Cardiac fibroblast (primary cell): ENCODE results near the gene CHRDL1.
A peak's percentile ranks its signal among the peaks of the same experiment; 100 is the strongest.

Experiments used
- DNase-seq, 2 donors: peaks; one replicate each; pipeline versions ENCODE4 v3.0.0 to v3.0.0-alpha.2; 2010; ENCODE audit warnings: low read depth in 2 of 2
- H3K4me3 ChIP-seq, 2 donors: replicated peaks in 1 of 2; 1 replicate in 1 of 2; 2 replicates in 1 of 2; pipeline ENCODE4 v1.5.1; 2011; ENCODE audit warnings: low read depth in 2 of 2, low read length in 2 of 2, mild to moderate bottlenecking in 2 of 2, moderate library complexity in 1 of 2
- TF ChIP-seq, protein P1 (sequence below): IDR thresholded peaks from one replicate; pipeline ENCODE4 v1.5.1; 2011; ENCODE audit warnings: low read depth, mild to moderate bottlenecking, low read length, inconsistent platforms

The CHRDL1 gene

DNA sequence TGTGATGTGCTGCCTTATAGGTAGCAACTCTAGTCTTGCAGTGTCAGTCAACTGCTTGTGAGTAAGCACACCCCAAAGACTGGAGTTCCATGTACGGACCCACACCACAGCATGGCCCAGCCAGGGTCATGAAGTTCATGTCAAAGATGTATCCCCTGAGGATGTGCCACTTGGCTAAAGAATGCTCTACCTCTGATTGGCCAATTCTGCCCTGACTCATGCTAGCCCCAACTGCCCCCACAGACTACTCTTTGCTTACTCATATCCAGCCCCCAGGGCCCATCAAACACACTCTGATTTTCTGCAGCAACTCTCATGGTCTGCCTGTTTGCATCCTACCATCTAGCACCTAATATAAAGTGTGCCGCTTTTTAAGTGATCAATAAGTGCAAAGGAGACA is 62.5 kb downstream of the CHRDL1 start:
- no peak overlapping the region for H3K4me3 ChIP-seq
- DNase-seq, result peak in 1 of 2 donors; percentile 23

DNA sequence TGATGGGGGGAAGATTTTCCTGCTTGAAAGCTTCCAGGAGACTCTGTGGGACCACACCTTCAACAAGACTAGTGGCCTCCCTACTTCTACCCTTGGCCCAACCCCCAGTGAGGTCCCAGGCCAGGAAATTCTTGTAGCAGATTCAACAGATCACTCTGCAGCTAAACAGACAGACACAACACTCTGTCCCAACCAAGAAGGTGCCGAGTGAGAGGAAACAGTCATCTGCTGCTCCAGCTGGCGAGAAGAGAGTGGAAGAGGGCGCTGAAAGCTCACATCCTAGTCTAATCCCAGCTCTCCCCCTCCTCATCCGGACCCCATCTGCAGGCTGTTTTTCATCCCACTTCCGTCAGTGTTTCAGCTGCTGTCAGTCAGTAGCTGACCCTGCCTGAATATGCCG is 63.4 kb downstream of the CHRDL1 start:
- TF ChIP-seq, protein P1, sequence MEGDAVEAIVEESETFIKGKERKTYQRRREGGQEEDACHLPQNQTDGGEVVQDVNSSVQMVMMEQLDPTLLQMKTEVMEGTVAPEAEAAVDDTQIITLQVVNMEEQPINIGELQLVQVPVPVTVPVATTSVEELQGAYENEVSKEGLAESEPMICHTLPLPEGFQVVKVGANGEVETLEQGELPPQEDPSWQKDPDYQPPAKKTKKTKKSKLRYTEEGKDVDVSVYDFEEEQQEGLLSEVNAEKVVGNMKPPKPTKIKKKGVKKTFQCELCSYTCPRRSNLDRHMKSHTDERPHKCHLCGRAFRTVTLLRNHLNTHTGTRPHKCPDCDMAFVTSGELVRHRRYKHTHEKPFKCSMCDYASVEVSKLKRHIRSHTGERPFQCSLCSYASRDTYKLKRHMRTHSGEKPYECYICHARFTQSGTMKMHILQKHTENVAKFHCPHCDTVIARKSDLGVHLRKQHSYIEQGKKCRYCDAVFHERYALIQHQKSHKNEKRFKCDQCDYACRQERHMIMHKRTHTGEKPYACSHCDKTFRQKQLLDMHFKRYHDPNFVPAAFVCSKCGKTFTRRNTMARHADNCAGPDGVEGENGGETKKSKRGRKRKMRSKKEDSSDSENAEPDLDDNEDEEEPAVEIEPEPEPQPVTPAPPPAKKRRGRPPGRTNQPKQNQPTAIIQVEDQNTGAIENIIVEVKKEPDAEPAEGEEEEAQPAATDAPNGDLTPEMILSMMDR, result no peak
- no peak overlapping the region for H3K4me3 ChIP-seq
- no peak for DNase-seq

More for the DNA sequence above, 62.5 kb downstream of the CHRDL1 start:
- TF ChIP-seq, protein P1, result no peak

DNA sequence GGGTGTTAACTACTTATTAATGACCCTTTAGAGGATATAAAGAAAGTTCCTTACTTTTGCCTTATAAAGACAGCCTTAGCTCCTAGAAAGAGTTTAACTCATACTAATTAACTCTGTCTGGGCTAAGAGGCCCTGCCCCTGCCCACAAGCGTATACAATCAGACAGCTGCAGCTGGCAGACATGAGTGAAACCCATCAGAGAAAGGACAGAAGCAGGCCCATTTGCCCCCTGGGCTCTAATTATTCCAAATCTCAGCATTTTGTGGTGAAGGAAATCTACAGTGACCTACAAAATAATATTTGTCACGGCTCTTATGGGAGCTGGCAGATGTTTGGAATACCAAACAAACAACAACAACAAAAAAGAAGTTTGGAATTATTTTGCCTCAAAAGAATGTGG is 71.8 kb downstream of the CHRDL1 start:
- TF ChIP-seq, protein P1, result no peak
- DNase-seq, result no peak
- no peak overlapping the region for H3K4me3 ChIP-seq

DNA sequence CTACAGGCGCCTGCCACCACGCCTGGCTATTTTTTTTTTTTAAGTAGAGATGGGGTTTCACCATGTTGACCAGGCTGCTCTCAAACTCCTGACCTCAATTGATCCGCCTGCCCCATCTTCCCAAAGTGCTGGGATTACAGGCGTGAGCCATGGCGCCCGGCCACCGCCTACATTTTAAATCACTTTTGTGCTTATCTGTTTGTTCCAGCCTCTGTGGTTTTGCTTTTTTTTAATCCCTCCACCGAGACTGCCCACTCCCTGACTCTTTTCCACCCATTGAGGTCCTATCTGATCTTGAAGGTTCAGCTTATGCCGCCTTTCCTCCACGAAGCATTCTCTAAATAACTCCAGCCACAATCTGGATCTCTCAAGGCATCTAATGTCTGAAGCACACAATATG is 73.5 kb downstream of the CHRDL1 start:
- no peak for DNase-seq

DNA sequence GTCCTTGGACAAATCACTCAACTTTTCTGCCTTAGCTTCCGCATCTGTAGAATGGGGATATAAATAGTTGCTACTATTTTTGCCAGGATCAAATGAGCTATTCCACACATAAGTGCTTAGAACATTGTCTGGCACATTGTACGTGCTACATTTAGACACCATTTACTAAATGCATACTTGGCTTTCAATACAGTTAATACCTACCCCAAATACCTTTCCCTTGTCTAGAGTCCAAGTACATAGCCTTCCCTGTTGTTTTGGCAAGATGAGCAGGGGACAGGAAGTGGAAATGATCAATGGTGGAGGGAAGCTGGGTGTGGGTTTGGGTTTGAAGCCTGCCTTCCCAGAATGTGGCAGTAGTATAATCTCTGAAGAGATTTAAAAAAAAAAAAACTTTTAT is 82.0 kb downstream of the CHRDL1 start:
- H3K4me3 ChIP-seq, result no peak overlapping the region
- TF ChIP-seq, protein P1, result no peak
- DNase-seq, result no peak

More for the DNA sequence above, 73.5 kb downstream of the CHRDL1 start:
- H3K4me3 ChIP-seq, result no peak overlapping the region
- TF ChIP-seq, protein P1, result no peak

DNA sequence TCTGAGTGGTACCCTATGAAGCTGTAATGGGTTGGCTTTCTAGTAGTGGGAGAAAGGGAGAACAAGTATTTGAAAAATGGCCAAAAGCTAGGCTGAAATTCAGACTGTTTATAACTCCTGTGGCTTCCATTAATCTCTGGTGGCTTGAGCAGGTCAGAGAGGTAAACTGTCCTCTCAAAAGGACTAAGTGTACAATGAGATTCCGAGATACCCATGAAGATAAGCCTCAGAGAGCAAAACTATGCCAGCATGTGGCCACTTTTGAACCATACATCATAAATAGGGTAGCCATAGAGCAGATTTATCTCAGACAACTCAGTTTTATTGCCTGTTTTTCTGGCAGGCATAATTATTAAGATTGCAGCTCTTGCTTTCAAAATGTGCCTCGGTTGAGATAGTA is 89.2 kb downstream of the CHRDL1 start:
- no peak for DNase-seq
- TF ChIP-seq, protein P1, result no peak
- no peak overlapping the region for H3K4me3 ChIP-seq

DNA sequence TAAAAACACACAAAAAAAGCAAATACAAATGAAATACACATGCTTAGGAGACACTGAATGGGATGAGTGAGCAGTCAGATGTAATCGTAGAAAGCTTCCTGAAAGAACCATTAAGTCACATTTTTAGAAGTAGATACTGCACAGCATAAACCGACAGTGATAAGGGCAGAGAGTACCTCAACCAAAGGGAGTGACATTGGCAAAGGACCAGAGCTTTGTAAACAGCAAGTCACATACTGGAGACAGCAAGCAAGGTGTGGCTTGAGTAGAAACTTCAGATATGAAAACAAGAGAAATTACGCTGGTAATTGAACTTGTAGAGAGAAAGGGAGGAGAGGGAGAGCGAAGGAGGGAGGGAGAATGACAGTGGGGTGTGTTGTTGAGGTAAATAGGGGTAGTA is 92.0 kb downstream of the CHRDL1 start:
- no peak for DNase-seq
- H3K4me3 ChIP-seq, result no peak overlapping the region
- TF ChIP-seq, protein P1, result no peak
